ENCODE measurements around the gene BCR.
A peak's percentile ranks its signal among the peaks of the same experiment; 100 is the strongest.

BCR gene

DNA sequence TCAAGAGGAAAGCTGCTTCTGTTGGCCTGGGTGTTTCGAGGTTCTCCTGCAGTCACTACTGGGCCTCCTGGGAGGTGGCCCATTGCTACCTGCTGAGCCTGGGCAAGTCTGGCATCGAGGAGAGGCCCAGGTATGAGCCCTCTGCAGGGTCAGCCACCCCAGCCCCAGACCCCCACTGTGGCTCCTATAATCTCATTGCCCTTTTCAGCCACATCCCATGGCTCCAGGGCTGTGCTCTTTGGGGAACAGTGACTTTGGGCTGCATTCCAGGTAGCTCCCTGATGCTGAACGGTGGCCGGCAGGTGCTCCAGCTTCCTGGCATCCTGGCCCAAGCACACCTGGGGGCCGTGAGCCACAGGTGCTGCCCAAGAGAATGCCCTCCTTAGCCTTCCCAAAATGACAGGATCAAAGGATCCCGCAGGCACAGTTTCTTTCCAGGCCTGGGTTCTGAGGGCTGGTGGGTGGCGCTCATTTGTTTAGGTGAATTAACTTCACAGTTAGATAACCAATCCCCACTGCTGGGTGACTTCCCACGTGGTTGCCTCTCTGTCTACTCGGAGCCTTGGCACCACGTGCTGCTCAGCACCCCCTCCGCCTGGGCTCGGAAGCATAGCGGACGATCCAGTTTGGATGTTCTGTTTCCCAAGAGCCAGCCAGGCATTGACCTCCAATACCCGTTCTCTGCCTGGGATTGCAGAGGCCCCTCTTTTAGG, 97.4 kb downstream of the BCR start:
- no peak for DNase-seq

DNA sequence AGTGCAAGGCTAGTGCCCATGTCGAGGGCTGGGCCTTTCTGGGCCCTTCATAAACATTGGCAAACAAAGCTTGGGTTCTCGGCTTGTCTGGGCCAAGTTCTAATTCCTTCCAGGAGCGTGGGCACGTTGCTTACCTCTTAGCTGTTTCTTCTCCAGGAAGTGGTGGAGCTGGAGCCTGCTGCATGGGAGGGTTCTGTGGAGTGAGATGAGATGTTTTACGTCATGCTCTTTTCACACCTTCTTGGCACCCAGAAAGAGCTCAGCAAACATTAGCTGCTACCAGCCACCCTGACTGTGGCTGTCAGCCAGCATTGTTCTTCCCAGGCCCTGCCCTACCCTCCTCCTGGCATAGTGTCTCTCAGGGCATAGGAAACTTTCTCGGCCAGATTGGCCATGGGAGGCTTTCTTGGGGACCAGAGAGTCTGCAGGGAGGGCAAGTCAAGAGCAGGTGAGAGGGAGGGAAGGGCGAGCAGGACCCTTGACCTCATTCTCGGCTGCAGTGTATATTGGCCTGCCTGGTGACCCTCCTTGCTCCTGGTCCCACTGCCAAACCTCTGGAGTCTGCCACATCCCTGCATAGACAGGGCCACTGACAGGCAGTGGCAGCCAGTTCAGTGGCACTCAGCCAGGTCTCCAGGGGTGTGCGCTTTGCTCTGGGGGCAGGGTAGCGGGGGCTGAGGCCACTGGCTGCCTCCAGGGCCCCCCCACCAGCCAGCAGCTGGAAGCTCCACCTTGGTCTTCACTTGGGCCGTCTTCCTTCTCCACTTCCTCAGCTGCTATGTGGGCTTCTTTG, 98.8 kb downstream of the BCR start:
- no peak for DNase-seq

DNA sequence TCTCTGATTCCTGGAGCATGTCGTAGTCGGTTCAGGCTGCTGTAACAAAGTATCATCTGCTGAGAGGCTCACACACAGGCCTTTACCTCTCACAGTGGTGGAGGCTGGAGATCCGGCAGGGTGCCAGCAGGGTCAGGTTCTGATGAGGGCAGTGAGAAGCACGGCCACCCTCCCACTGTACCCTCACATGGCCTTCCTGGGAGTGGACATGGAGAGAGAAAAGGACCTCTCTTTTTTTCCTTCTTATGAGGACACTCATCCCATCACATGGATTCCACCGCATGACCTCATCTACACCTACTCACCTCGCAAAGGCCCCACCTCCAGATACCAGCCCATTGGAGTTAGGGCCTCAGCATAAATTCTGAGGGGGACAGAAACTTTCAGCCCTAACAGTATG, 99.5 kb downstream of the BCR start:
- peak; percentile 14 to 59 for DNase-seq

DNA sequence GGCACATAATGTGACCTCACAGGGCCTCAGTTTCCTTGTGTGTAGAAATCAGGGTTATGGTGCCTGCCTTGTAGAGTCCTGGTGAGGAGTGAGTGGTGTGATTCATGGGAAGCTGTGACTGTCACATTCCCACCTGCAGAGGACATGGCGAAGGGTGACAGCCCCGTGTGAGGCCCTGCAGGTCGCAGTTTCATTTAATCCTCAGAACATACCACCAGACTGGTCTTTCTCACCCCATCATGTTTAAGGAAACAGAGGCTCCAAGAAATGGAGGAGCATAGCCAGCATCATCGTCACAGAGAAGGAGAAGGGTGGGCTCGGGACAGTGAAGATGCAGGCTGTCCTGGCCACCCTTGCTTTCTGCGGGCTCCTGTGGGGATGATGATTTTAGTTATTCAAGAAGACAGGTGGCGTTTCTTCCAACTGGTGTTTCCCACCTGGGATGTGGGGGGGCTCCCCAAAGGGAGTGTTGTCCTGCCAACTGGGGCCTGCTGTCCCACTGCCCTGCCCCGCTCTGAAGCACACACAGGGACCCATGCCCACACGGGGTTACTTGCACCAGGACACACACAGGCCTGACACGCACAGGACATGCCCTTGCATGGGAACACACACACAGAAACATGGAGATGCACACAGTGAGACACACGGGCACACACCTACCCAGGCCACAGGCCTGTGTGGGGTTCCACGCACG, 100.2 kb downstream of the BCR start:
- DNase-seq: no peak

DNA sequence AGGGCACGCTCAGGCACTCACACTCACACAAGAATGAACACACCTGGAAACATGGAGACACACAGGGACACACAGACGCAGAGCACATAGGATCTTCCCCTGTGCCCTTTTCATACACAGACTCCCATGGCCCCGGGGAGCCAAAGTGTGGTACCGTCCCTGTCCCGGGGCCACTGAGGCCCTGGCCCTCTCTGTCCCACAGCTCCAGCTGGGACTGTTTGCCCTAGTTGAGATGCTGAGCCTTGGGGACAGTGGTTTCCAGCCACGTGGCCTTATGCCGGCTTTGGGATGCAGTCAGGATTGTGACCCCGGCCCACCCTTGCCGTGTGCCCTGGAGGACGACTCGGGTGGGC, 100.7 kb downstream of the BCR start:
- no peak for DNase-seq

DNA sequence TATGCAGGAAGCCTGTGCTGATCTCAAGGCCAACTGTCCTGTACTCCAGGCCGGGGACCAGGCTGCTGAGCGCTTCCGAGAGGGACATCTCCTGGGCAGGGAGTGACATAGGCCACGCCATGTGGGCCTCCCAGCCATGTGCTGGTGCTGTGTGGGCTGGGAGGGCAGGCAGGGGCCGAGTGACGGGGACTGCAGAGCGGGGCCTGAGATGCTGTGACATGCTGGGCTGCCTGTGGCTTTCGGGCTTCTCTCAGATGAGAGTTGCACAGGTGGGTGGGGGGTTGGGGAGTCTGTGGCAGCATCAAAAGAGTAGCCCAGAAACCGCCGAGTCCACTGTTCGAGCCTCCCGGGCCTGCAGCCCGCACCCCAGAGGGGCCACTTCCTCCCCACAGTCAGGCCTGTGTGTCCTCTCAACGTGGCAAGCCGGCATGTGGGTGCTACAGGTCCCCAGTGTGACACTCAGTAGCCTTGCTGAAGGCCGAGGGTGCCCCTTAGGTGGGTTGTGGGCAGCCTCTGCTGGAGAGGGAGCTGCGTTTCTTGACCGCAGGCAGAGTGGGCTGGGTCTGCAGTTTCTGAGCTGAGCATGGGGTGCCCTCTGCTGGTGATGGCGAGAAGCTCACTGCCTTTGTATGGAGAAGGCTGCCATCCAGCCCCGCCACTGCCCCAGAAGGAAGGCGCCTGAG, 101.2 kb downstream of the BCR start:
- peak; percentile 38 to 87 for DNase-seq

DNA sequence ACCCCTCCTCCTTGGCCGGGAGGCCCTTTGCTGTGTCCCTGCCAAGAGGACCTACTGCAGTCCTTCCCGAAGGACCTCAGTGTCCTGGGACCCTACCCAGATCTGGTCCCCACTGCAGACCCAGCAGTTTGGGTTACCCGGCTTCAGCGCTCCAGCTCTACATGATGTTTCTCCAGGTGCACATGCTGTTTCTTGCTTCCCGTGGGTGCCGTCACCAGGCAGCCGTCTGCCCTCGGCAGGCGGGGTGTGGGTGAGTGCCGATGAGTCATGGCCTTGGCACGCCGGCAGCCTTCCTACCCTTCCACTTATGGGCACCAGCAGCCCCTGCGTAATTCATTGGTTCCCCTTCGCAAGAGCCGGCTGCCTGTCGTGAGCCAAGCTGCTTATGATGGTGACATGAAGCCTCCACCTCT, 101.8 kb downstream of the BCR start:
- peak in 1 of 2 donors; percentile 60 for DNase-seq

DNA sequence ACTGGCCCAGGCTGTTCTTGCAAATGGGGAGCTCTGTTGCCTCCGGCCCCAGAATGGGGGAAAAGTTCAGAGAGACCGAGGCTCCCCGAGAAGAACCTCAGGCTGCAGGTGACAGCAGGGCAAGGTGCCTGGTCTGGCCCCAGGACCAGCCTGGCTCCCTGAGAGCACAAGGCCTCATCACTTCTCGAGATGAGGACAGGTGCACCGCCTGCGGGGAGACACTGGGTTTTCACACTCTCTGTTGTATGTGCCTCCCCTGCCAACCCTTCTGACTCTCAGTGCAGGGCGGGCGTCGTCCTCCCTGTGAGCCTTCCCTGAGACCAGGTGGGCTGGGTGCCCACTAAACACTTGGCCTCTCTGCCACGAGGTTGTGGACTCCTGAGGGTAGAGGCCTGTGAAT, 102.2 kb downstream of the BCR start:
- DNase-seq: no peak

DNA sequence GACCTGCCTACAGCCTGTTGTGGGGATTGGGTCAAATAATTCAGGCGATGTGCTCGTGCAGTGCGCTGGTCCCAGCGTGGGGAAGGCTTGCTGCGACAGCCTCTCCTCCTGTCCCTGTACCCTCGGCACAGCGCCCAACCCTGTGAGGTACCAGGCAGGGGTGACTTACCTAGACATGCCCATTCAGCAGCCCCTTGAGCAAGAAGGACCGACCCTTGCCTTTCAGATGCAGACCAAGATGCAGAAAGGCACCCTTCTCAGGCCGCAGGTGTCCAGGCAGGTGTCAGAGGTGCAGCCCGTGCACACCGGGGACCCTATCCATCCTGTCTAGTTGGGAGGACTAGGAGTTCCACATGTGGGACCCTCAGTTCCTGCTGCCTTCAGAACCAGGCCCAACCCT, 102.7 kb downstream of the BCR start:
- no peak for DNase-seq

DNA sequence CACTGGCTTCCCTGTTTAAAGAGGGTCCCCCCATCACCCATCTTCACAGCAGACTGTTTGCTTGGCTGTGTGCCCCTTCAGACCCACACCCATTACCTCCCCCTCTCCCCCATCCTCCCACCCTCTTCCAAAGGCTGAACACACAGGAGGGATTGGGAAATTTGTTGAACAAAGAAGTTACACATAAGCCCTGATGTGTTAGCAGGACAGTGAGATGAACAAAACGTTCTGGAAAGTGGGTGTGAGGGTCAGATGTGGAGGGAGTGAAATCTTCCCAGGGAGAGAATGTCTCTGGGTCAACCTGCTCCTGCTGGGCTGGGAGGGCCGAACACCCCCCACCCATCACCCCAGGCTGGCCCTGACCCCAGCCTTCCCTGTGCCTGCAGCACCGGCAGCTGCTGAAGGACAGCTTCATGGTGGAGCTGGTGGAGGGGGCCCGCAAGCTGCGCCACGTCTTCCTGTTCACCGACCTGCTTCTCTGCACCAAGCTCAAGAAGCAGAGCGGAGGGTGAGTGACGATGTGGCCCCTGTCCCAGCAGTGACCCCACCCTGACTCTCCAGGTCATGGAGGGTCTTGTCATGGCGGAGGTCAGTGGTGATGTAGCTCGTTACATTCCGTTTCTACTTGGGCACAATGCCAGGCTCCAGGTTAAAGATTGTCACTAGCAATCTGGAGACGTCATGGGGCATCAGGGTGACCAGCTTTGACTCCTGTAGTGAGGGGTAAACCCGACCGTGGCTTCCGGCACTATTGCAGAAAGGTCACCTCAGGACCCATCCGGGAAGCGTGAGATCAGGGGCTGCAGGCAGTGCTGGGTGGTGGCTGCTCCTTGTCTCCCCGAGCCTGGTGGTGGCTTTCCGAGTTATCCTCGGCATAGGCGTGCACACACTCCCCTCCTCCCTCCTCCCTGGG, 103.5 kb downstream of the BCR start:
- DNase-seq: no peak

DNA sequence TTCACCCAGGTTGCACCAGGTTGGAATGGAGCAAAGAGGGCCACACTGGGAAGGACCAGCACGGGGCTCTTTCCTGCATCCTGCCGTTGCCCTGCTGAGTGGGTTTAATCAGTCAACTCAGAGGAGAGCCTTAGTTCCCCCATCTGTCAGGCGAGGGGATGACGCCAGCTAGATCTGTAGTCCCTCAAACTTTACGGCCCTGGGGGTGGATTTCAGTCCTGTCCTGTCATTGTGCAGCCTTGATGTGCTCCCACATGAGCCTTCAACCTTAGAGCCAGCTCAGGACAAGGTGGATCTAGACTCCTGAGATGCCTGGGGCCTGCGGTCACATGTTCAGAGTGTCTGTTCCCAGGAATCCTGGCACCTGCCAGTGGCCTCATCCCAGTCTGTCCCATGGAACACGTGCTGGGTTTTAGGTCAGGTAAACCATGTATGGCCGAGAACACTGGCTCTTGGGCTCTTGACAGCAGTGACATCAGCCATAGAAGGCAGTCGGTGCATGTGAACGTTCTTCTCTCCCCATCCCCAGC, 104.3 kb downstream of the BCR start:
- DNase-seq: no peak

DNA sequence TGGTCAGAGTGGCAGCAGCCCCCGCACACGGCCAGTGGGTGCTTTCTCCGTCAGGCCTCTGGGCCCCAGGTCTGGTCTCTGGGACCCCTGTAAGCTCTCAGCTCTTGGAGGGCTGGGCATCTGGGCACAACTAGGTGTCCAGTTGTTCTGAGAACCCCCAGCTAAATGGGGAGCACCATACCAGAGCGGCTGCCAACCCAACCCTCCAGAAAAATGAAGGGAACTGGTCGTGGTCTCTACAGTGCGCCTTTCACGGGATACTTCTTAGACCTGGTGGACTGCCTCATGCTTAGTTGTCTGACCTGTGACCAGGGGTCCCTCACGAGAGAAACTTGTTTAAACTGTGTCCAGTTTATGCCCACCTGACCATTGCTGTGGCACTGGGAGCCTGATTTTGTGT, 104.9 kb downstream of the BCR start:
- no peak for DNase-seq

DNA sequence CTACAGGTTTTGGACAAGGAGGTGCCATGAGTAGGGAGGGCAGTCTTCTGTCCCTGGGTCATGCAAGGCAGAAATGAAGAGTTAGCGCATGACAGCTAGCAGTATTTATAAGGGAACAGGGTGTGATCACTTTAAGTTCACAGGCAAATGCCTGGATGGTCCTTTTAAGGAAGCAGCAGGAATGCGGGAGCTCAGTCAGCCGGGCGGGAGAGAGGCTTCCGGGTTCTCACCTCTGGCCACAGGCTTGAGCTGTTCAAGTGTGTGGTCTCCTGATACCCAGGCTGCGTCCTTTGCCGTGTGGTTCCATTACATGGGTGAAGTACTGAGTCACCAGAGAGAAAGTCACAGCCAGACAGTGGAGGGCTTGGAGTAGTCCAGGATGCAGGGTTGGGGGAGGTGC, 105.4 kb downstream of the BCR start:
- DNase-seq: no peak

DNA sequence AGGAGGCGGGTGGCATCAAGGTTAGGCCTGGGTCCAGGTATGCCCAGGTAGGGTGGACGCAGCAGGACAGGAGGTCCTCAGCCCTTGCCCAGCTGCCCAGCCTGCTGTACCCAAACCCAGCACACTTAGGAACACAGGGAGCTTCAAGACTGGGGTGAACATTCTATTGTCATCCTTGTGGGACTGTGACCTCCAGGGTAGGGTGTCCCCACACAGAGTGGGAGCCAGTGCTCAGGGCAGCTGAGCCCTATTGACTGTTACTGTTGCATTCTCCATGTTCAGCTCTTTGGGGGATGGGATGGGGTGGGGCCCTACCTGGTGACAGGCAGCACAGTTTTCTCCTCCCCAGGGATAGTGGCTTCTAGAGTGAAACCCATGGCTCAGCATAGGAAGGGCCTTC, 106.0 kb downstream of the BCR start:
- DNase-seq: no peak

DNA sequence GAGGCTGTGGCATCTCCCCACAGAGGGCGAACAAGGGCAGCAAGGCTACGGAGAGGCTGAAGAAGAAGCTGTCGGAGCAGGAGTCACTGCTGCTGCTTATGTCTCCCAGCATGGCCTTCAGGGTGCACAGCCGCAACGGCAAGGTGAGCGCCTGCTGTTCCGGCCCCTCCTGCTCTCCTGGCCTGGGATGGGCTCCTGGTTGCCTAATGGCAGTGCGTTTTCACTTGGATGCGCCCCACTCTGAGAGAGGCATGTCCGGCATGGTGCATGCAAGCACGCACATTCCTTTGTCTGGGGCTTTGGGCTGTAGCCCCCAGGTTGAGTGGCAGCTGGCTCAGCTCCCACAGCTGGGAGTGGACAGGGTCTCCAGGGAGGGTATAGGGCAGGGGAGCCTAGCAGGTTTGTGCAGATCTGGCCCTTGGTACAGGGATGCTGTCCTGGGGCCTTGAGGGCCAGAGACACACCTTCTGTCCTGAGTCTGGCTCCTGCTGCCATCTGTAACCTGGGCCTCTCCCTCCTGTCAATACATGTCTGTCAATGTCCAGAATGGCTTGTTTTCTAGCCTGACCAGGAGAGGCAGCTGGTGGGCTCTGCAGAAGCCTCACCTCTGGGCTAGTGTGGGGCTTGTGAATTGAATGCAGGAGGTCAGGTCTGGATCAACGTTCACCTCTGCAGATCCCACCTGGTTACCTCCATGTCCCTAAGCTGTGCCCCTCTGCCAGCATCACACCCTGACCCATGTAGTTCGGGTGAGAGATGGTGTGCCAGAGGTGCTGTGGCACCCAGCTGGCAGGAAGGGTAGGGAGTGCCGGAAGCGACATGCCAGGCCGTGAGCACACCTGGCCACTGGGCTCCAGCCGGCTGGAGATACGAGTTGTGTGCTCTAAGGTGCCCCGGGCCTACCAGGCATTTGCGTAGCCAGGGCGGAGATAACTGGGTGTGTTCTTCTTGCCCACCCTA, 107.1 kb downstream of the BCR start:
- DNase-seq: no peak

DNA sequence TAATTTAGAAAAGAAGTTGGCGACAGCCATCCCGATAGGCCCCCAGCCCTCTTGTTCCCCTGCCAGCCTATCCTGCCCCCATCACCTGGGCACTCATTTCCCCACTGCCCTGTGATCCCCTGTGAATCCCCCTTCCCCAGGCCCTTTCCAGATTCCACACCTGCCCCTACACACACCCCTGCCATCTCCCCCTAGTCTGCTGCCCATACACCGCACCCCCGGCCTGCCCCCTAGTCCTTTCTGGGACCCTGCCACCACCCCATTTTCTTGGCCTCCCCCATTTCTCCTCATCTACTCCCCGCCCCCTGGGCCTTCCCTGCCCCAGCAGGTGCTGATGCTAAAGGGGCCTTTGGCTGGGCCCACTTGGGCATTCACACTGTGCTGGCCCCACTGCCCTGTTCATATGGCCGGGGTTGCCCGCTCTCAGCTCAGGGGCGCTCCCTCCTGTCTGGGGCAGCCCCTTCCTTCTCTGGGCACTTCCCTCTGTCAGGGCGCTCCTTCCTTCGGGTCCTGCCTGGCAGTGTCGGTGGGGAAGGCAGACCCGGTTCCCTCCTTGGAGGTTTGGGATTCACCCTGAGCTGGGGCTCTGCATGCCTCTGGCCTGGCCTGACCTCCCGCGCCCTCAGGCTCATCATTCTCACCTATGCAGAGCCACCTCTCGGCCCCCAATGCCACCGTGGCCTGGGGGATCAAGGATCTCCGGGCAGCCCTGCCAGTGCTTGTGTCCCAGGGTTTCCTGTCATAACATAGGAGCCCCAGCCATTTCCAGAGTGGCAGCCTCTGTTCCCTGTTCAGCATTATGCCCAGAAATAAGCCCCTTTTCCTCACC, 108.2 kb downstream of the BCR start:
- DNase-seq: no peak

DNA sequence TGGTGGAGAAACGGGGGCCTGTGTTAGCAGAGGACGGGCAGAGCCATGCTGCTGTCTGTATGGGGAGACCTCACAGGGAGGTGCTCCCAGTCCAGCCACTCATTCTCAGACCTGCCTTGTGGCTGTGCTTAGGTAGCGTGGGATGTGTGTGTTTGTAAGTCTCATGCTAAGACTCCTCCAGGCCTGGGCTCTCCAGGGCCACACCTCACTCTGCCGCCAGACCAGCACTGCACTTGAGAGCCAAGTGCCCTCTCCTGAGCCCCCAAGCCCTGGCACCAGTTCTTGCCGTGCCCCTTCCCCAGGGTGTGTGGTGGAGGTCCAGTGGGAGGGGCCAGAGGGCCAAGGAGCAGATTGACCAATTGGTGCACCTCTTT, 108.8 kb downstream of the BCR start:
- DNase-seq: no peak

DNA sequence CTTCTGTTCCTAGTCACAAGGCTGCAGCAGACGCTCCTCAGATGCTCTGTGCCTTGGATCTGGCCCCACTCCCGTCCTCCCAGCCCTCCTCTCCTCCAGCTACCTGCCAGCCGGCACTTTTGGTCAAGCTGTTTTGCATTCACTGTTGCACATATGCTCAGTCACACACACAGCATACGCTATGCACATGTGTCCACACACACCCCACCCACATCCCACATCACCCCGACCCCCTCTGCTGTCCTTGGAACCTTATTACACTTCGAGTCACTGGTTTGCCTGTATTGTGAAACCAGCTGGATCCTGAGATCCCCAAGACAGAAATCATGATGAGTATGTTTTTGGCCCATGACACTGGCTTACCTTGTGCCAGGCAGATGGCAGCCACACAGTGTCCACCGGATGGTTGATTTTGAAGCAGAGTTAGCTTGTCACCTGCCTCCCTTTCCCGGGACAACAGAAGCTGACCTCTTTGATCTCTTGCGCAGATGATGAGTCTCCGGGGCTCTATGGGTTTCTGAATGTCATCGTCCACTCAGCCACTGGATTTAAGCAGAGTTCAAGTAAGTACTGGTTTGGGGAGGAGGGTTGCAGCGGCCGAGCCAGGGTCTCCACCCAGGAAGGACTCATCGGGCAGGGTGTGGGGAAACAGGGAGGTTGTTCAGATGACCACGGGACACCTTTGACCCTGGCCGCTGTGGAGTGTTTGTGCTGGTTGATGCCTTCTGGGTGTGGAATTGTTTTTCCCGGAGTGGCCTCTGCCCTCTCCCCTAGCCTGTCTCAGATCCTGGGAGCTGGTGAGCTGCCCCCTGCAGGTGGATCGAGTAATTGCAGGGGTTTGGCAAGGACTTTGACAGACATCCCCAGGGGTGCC, 109.8 kb downstream of the BCR start:
- peak; percentile 56 to 74 for DNase-seq

Data from inflammatory macrophage treated with lipopolysaccharide for 1 hour (primary cell).